Bladder microvascular endothelial cell (primary cell): ENCODE measurements around the gene SNX1. TPM values are rescaled to one million over a fixed set of nuclear protein-coding genes. Genes with fewer than 3 reads are reported as not detected.

Source experiments
- total RNA-seq: library from RNA; depleted of rRNA; stranded (reverse); fragments of >200 nt; gene quantifications from 2 replicates; pipeline ENCODE4 v1.2.3, GENCODE V29; 2014

The SNX1 gene, protein sequence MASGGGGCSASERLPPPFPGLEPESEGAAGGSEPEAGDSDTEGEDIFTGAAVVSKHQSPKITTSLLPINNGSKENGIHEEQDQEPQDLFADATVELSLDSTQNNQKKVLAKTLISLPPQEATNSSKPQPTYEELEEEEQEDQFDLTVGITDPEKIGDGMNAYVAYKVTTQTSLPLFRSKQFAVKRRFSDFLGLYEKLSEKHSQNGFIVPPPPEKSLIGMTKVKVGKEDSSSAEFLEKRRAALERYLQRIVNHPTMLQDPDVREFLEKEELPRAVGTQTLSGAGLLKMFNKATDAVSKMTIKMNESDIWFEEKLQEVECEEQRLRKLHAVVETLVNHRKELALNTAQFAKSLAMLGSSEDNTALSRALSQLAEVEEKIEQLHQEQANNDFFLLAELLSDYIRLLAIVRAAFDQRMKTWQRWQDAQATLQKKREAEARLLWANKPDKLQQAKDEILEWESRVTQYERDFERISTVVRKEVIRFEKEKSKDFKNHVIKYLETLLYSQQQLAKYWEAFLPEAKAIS
- 31.4 and 54.4 TPM in 2 replicates for total RNA-seq

DNA sequence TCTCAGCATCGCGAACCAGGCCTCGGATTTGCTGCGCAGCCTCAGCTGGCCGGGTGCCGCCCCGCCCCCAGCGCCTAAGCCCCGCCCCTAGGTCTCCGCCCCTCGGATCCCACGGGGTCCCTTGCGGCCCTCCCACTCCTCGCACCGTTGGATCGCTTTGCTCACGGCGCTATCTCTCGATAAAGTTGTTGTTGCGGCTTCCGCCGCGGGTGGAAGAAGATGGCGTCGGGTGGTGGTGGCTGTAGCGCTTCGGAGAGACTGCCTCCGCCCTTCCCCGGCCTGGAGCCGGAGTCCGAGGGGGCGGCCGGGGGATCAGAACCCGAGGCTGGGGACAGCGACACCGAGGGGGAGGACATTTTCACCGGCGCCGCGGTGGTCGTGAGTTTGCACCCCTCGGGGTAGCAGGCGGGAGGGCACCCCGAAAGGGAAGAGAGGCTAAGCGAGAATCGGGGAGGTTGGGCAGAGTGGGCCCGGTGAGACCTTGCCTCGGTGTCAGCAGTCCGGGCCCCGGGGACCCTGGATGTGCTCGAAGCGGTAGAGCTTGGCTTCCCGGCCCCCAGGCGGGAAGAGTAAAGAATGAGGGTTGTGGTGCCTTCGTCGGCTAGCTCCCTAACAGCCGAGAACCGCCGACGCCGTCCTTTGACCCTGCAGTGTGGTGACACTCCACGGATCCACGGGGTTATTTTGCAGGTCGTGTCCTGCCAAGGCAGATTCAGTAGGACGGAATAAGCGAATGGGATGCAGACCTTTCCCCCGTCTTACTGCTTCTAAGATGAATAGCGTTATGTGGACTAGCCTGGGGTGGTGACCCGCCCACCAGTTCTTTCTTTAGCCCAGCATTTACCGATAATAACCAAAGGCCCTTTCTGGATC, at the start of gene SNX1:
Gene SNX1 (plus strand): TSS at position 188 of the 873 bp plus-strand sequence. CDS start 32 bp downstream, at position 220.

DNA sequence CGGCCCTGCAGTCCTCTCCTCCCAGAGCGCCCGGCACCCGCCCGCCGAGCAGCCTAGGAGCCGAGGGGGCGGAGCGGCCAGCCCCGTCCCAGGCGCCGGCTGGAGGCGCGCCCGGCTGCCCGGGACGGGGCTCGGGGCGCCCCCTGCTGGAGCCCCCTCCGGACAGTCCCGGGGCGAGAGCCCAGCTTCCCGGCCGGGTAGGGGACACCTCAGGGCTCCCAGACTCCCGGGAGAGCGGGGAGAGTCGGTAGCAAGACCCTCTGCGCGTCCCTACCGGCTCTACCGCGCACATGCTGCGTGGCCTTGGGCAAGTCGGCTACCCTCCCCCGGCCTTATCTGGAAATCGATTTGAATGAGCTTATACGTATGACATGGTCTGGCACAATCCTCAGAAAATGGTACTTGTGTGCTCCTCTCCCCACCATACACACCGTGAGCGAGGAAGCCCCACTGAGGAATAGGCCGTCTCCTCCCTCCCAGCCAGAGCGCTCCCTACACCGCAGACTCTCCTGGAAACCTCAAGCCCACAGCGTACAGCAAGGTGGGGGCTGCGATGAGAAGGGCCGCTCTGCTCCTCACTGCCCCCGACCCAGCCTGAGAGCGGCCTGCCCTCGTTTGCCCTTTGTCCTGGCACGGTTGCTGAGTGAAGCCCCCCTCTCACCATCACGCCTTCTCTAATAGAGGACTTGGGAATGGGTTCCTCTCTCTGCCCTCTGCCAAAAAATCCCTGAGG, 49.2 kb upstream of the SNX1 start, which contains the start of gene DAPK2:
Gene DAPK2 (minus strand): TSS at position 65 of the 733 bp plus-strand sequence. CDS start 6,224 bp downstream, outside the sequence.

DNA sequence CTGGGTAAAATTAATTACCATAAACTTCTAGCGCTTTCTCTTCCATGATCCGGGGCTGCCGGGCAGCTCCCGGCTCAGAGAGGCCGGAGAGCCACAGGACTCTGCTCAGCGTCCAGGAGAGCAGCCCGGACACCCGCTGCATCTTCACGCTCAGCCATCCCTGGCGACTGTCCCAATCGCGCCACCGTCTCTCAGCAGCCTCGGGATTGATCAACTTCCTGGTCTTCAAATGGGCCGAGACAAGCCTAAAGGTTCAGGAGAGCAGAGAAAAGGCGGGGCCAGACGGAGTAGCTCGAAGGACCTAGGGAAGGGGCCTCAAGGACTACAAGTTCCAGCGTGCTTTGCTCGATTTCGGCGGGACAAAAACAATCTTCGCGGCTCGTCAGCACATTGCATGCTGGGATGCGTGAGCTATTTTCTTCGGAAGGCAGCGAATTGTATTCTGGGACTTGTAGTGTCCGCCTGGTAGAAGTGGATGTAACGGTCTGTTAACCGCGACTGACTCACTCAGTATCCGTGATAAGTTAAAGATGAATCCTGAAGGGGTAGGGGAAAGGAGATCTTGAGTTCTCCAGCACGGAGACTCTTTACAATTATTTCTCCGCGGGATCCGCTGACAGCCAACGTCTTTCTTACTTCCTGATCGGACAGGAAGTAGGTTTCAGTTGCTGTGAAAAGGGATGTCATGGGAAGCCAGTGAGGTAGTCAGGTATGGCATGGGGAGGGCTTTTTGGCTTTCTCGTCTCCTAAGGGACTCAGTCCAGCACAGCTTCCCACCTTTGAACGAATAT, 2.0 kb upstream of the SNX1 start, which contains the start of gene CIAO2A:
Gene CIAO2A (minus strand): TSS at position 212 of the 791 bp plus-strand sequence. CDS start 70 bp downstream, at position 142.

DNA sequence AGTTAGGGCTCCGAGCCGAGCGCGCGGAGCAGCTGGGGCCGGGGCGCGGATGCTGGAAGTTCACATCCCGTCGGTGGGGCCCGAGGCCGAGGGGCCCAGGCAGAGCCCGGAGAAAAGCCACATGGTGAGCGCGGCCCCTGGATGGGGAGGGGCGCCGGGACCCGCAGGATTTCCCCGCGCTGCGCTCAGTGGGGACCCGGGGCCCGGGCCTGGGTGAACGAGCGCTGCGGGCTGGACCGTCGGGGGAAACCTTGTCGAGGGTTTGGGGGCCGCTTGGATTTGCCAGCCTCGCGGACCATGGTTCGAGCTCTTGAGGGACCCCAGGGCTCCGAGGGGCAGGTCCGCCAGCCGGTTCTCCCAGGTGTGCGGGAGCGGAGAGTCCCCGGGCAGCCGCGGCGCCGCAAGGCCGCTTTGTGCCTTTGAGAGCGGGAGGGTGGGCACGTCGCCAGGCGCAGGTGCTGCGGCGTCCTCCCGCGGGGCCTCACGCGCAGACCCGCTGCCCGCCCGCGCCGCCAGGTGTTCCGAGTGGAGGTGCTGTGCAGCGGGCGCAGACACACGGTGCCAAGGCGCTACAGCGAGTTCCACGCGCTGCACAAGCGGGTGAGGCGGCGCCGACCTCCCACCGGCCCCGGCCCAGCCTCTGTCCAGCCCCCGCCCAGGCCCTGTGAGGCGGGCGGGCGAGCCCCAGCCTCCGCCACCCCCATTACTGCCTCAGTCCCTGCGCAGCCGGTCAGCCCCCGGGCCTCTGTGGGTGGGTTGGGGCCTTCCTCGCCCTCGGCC, 56.1 kb downstream of the SNX1 start, which contains the start of gene SNX22:
Gene SNX22 (plus strand): TSS at position 5 of the 780 bp plus-strand sequence. CDS start 45 bp downstream, at position 50.

DNA sequence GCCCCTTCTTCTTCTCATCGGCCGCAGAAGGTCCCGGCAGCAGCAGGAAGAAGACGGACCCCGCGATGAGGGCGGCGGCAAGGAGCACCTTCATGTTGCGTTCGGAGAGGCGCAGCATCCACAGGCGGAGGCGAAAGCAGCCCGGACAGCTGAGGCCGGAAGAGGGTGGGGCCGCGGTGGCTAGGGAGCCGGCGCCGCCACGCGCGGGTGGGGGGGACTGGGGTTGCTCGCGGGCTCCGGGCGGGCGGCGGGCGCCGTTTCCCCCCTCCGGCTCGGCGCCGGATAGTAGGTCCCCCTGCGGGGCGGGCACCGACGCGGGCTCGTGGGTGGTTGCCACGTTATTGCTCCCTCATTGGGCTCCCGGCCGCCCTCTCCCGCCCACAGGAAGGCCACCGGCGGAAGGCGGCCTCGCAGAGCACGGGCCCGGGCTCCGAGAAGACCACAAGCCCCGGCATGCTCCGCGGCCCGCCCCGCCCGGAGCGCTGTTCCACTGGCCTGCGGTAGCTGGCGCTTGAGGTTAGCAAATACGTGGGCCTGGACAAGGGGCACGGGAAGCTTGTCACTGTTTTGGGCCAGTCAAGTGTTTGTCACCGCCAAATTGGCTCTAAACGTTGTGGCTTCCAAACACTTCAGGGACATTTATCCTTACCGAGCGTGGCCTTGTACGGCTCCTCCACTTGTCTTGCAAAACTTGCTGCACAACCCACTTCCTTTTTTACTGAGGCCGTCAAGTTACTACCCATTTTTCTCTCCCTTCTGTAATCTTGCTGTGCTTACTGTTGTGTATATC, 67.3 kb downstream of the SNX1 start, which contains the start of gene PPIB:
Gene PPIB (minus strand): TSS at position 154 of the 790 bp plus-strand sequence. CDS start 36 bp downstream, at position 118.

Other genes with a start within 250 kb of the SNX1 start
- 11.2 and 25.0 TPM in 2 replicates for gene DAPK2, start 49.5 kb upstream of the SNX1 start, total RNA-seq
- gene CIAO2A, start 2.1 kb upstream of the SNX1 start, total RNA-seq, result 34.4 and 59.7 TPM in 2 replicates
- gene SNX22, start 55.7 kb downstream of the SNX1 start, total RNA-seq, result 0.16 and 0.25 TPM in 2 replicates
- gene PPIB, start 67.0 kb downstream of the SNX1 start, total RNA-seq, result 611 and 726 TPM in 2 replicates